Mesothelial cell of epicardium (in vitro differentiated cells): Measurements from ENCODE around the gene CTDP1. TPM values are rescaled to one million over a fixed set of nuclear protein-coding genes. Genes with fewer than 3 reads are reported as not detected.

ENCODE experiments used
- DNase-seq, 2 experiments: peaks; one replicate each; pipeline ENCODE4 v3.0.0; 2021; ENCODE audit warnings: low spot score in 2 of 2; ENCODE audit not compliant: unreplicated experiment in 2 of 2
- H3K27ac Mint-ChIP-seq: 2 replicates; pipeline ENCODE4 v1.8.0; 2021; ENCODE audit warnings: mixed read lengths
- H3K27me3 Mint-ChIP-seq: 2 replicates; pipeline ENCODE4 v1.8.0; 2021; ENCODE audit warnings: low read depth, mixed read lengths
- H3K36me3 Mint-ChIP-seq: 2 replicates; pipeline ENCODE4 v1.8.0; 2021; ENCODE audit warnings: mixed read lengths
- H3K4me1 Mint-ChIP-seq: 2 replicates; pipeline ENCODE4 v1.8.0; 2021; ENCODE audit warnings: mixed read lengths
- H3K4me3 Mint-ChIP-seq: 2 replicates; pipeline ENCODE4 v1.8.0; 2021; ENCODE audit warnings: mild to moderate bottlenecking, moderate library complexity, mixed read lengths
- H3K9me3 Mint-ChIP-seq: 2 replicates; pipeline ENCODE4 v1.8.0; 2021; ENCODE audit warnings: mixed read lengths
- CTCF ChIP-seq: fragments of 200-600 bp; sonication (generic); IDR thresholded peaks from one replicate; pipeline ENCODE4 v1.5.0; 2021; ENCODE audit warnings: antibody characterized with exemption; ENCODE audit not compliant: unreplicated experiment
- total RNA-seq: library from RNA; stranded (reverse); gene quantifications from 3 replicates; pipeline ENCODE4 v1.2.1, GENCODE V29; 2021

CTDP1 gene
- total RNA-seq, 1 donor from 2014 or later: 24.1 TPM

- Mint-ChIP-seq H3K4me1 (no peaks in the 10 kb centered on the region), H3K9me3 (peaks cover 6% of the 10 kb centered on the region), H3K4me3 (no peak overlapping the region), H3K27me3 (peaks cover 40% of the 10 kb centered on the region), H3K27ac (no peak overlapping the region), H3K36me3 (no peaks in the 10 kb centered on the region)
- DNase-seq: no peak
- no peak for TF ChIP-seq CTCF
Measured at GRCh38 chr18:79650959-79651358, 28.6 kb upstream of the CTDP1 start.

DNA sequence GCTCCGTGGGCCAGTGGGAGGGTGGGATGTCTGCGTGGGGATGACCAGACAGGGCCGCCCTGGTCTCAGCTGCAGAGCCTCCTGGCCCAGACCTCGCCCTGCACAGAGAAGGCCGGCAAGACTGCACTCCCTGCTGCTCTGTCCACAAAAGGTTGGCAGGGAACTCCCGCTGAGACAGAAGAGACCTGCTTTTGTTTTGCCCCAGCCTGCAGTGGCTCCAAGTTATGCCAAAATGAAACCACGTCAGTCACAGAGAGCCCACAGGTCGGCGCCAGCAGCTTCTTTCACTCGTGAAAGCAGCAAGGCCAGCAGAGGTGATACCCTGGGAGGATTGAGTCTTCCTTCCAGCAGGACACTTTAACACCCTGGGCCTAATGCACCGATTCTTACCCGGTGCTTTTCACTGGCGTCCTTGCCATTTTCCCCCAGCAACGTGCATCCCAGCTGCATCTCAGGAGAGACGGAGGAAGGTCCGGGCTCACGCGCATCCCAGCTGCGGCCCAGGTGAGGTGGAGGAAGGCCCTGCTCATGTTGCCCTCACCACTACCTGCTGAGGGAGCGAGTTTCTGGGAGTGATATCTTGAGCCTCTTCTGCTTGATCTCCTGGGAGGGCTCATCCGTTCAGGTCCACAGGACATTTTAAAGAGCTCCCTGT is 22.1 kb upstream of the CTDP1 start:
- DNase-seq: no peak
- no peak overlapping the region for H3K4me3 Mint-ChIP-seq
- H3K9me3 Mint-ChIP-seq: peaks cover 10% of the 10 kb centered on the region
- no peak overlapping the region for H3K27ac Mint-ChIP-seq
- H3K36me3 Mint-ChIP-seq: no peaks in the 10 kb centered on the region
- TF ChIP-seq CTCF: no peak
- no peaks in the 10 kb centered on the region for H3K4me1 Mint-ChIP-seq
- peaks cover 58% of the 10 kb centered on the region for H3K27me3 Mint-ChIP-seq

DNA sequence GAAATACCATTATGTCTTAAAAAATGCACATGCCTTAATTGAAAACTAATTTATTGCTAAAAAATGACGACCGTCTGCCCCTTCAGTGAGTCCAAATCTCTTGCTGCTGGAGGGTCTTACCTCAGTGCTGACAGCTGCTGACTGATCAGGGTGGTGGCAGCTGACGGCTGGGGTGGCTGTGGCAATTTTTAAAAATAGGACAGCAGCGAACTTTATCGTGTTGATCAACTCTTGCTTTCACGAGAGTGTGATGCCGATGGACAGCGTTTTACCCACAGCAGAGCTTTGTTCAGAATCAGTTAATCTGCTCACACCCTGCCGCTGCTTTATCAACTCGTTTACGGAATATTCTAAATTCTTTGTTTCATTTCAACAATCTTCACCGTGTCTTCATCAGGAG is 21.2 kb upstream of the CTDP1 start:
- H3K4me1 Mint-ChIP-seq: no peaks in the 10 kb centered on the region
- H3K27me3 Mint-ChIP-seq: peaks cover 56% of the 10 kb centered on the region
- no peak overlapping the region for H3K27ac Mint-ChIP-seq
- peaks cover 10% of the 10 kb centered on the region for H3K9me3 Mint-ChIP-seq
- H3K4me3 Mint-ChIP-seq: no peak overlapping the region
- no peaks in the 10 kb centered on the region for H3K36me3 Mint-ChIP-seq
- no peak for DNase-seq
- TF ChIP-seq CTCF: no peak

DNA sequence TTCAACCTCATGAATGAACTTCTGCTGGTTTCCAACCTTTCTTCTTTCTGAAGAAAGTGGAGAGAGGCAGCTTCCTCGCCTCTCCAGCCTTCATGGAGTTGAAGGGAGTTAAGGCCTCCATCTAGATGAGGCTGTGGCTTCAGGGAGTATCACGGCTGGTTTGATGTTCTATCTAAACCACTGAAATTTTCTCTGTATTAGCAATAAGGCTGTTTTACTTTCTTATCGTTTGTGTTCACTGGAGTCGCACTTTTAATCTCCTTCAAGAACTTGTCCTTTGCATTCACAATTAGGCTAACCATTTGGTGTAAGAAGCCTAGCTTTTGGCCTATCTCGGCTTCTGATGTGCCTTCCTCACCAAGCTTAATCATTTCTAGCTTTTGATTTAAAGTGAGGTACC is 19.9 kb upstream of the CTDP1 start:
- Mint-ChIP-seq H3K27ac (no peak overlapping the region), H3K36me3 (no peaks in the 10 kb centered on the region), H3K4me3 (no peak overlapping the region), H3K9me3 (peaks cover 13% of the 10 kb centered on the region), H3K27me3 (peaks cover 47% of the 10 kb centered on the region), H3K4me1 (no peaks in the 10 kb centered on the region)
- no peak for TF ChIP-seq CTCF
- DNase-seq: no peak

DNA sequence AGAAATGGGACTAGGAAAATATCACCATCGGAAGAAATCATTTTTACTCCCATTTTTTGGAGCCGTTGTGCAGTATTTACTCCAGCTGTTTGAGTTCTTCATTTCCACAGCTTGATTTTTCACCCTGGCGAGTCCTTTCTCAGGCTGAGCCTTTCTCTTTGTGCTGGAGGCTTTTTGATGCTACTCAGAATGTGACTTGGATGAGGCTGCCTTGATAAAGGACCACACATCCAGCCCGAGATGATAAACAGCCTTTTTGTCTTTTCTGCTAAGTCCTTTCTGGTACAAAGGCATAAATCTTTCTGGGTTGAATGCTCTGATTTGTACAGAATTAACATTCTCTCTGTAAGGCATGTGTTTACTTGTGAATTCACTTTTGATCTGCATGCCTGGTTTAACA is 17.6 kb upstream of the CTDP1 start:
- Mint-ChIP-seq H3K4me3 (no peak overlapping the region), H3K9me3 (peaks cover 2% of the 10 kb centered on the region), H3K36me3 (no peaks in the 10 kb centered on the region), H3K27ac (no peak overlapping the region), H3K4me1 (no peaks in the 10 kb centered on the region), H3K27me3 (peaks cover 38% of the 10 kb centered on the region)
- no peak for DNase-seq
- no peak for TF ChIP-seq CTCF

GRCh38 chr18:79662439-79662838 is 17.2 kb upstream of the CTDP1 start:
- TF ChIP-seq CTCF: no peak
- Mint-ChIP-seq H3K36me3 (no peaks in the 10 kb centered on the region), H3K27ac (no peak overlapping the region), H3K27me3 (peaks cover 41% of the 10 kb centered on the region), H3K9me3 (peaks cover 2% of the 10 kb centered on the region), H3K4me3 (no peak overlapping the region), H3K4me1 (no peaks in the 10 kb centered on the region)
- DNase-seq: no peak
